Right lung (tissue), 5 donors: ENCODE results near the gene NAT14. TPM values are rescaled to one million over a fixed set of nuclear protein-coding genes. Genes with fewer than 3 reads are reported as not detected.
A peak's percentile ranks its signal among the peaks of the same experiment; 100 is the strongest.

ENCODE experiments used
- DNase-seq, 2 donors: peaks; one replicate each; pipeline ENCODE4 v3.0.0-alpha.2; 2013
- polyA plus RNA-seq, 5 donors: library from polyadenylated mRNA; unstranded; fragments of 120-200 nt; gene quantifications; one replicate each; pipeline versions ENCODE4 v1.2.1 to v1.2.3, GENCODE V29; 2013; ENCODE audit warnings: inconsistent platforms in 1 of 5, low replicate concordance in 1 of 5; ENCODE audit not compliant: insufficient read length in 5 of 5, insufficient read depth in 1 of 5

Gene NAT14
- polyA plus RNA-seq, 5 donors: 28.6 to 60.8 (median 42.3) TPM

GRCh38 chr19:55451965-55452748, 32.8 kb upstream of the NAT14 start:
- DNase-seq: no peak

- peak; percentile 80 for DNase-seq
Observed at GRCh38 chr19:55452749-55453346, 32.1 kb upstream of the NAT14 start.

GRCh38 chr19:55453511-55454260, 31.3 kb upstream of the NAT14 start:
- DNase-seq: no peak

- no peak for DNase-seq
Observed at GRCh38 chr19:55454787-55455243, 30.2 kb upstream of the NAT14 start.

GRCh38 chr19:55455576-55456235, 29.3 kb upstream of the NAT14 start:
- DNase-seq: no peak

- no peak for DNase-seq
Observed at GRCh38 chr19:55456347-55456746, 28.6 kb upstream of the NAT14 start.

GRCh38 chr19:55457683-55458457, 27.1 kb upstream of the NAT14 start:
- DNase-seq: no peak

- no peak for DNase-seq
Observed at GRCh38 chr19:55459551-55459949, 25.4 kb upstream of the NAT14 start.

GRCh38 chr19:55459950-55460657, 24.9 kb upstream of the NAT14 start:
- peak; percentile 43 to 60 for DNase-seq

- peak; percentile 83 to 84 for DNase-seq
Observed at GRCh38 chr19:55460670-55461258, 24.2 kb upstream of the NAT14 start.

GRCh38 chr19:55461259-55461973, 23.6 kb upstream of the NAT14 start, which contains the start of gene ISOC2:
Gene ISOC2 (minus strand): TSS chr19:55461642. CDS start chr19:55456486, 5,156 bp downstream.
- DNase-seq: peak; percentile 100

GRCh38 chr19:55461974-55462626, 22.9 kb upstream of the NAT14 start:
- DNase-seq: peak in 1 of 2 donors; percentile 31

- DNase-seq: no peak
Observed at GRCh38 chr19:55462722-55463121, 22.3 kb upstream of the NAT14 start.

GRCh38 chr19:55463583-55464031, 21.4 kb upstream of the NAT14 start:
- DNase-seq: no peak

GRCh38 chr19:55464039-55464661, 20.8 kb upstream of the NAT14 start:
- DNase-seq: no peak

GRCh38 chr19:55464662-55465054, 20.3 kb upstream of the NAT14 start, which contains the start of gene C19orf85:
Gene C19orf85 (minus strand): TSS chr19:55464751. CDS start chr19:55464554, 197 bp downstream.
- DNase-seq: no peak

- DNase-seq: no peak
Observed at GRCh38 chr19:55465460-55466240, 19.3 kb upstream of the NAT14 start.
